KMS-11 (cell line): ENCODE measurements around the gene FAM186B.
A peak's percentile ranks its signal among the peaks of the same experiment; 100 is the strongest.

Experiments used
- H2AFZ ChIP-seq: fragments of 200-600 bp; sonication (generic); 2 replicates; pipeline ENCODE4 v1.6.1; 2016; ENCODE audit warnings: antibody characterized with exemption, mixed run types, low read depth
- H3K27ac ChIP-seq: fragments of 200-600 bp; sonication (generic); 2 replicates; pipeline ENCODE4 v1.6.1; 2016; ENCODE audit warnings: mild to moderate bottlenecking, mixed run types
- H3K27me3 ChIP-seq: fragments of 200-600 bp; sonication (generic); 2 replicates; pipeline ENCODE4 v1.6.1; 2017; ENCODE audit warnings: mild to moderate bottlenecking, low read depth, mixed run types, moderate library complexity; ENCODE audit not compliant: insufficient read depth
- H3K36me3 ChIP-seq: fragments of 200-600 bp; sonication (generic); 2 replicates; pipeline ENCODE4 v1.6.1; 2017; ENCODE audit warnings: mild to moderate bottlenecking, mixed run types; ENCODE audit not compliant: insufficient read depth
- H3K4me1 ChIP-seq: fragments of 200-600 bp; sonication (generic); 2 replicates; pipeline ENCODE4 v1.6.1; 2016; ENCODE audit warnings: mild to moderate bottlenecking, low read depth, mixed run types; ENCODE audit not compliant: poor library complexity, severe bottlenecking
- H3K4me2 ChIP-seq: fragments of 200-600 bp; sonication (generic); 2 replicates; pipeline ENCODE4 v1.7.0; 2016; ENCODE audit warnings: mild to moderate bottlenecking, mixed run types
- H3K4me3 ChIP-seq: fragments of 200-600 bp; sonication (generic); IDR thresholded peaks from 2 replicates; pipeline ENCODE4 v1.6.1; 2017; ENCODE audit warnings: low read depth, low read length, mixed read lengths; ENCODE audit not compliant: insufficient read depth
- H3K79me2 ChIP-seq: fragments of 200-600 bp; sonication (generic); 2 replicates; pipeline ENCODE4 v1.6.1; 2016; ENCODE audit warnings: low read depth, mixed run types; ENCODE audit not compliant: insufficient read depth
- H3K9ac ChIP-seq: fragments of 200-600 bp; sonication (generic); 2 replicates; pipeline ENCODE4 v1.6.1; 2016; ENCODE audit warnings: mild to moderate bottlenecking, mixed run types
- H4K20me1 ChIP-seq: fragments of 200-600 bp; sonication (generic); 2 replicates; pipeline ENCODE4 v1.6.1; 2016; ENCODE audit warnings: mild to moderate bottlenecking, mixed run types; ENCODE audit not compliant: insufficient read depth
- TF ChIP-seq, protein P1 (sequence below): fragments of 200-600 bp; sonication (generic); conservative IDR thresholded peaks from 2 replicates; pipeline ENCODE4 v1.6.1; 2017; ENCODE audit warnings: low read depth, mild to moderate bottlenecking, antibody characterized with exemption, low read length, moderate library complexity, mixed read lengths

FAM186B gene

GRCh38 chr12:49636574-49636973 lies 31.1 kb upstream of the FAM186B start:
- TF ChIP-seq, protein P1, sequence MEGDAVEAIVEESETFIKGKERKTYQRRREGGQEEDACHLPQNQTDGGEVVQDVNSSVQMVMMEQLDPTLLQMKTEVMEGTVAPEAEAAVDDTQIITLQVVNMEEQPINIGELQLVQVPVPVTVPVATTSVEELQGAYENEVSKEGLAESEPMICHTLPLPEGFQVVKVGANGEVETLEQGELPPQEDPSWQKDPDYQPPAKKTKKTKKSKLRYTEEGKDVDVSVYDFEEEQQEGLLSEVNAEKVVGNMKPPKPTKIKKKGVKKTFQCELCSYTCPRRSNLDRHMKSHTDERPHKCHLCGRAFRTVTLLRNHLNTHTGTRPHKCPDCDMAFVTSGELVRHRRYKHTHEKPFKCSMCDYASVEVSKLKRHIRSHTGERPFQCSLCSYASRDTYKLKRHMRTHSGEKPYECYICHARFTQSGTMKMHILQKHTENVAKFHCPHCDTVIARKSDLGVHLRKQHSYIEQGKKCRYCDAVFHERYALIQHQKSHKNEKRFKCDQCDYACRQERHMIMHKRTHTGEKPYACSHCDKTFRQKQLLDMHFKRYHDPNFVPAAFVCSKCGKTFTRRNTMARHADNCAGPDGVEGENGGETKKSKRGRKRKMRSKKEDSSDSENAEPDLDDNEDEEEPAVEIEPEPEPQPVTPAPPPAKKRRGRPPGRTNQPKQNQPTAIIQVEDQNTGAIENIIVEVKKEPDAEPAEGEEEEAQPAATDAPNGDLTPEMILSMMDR = no peak
- Histone ChIP-seq H4K20me1 (no peaks in the 10 kb centered on the region), H3K9ac (no peak overlapping the region), H3K4me3 (no peak overlapping the region), H3K79me2 (no peaks in the 10 kb centered on the region), H3K27me3 (no peaks in the 10 kb centered on the region), H3K4me1 (peaks cover 12% of the 10 kb centered on the region), H2AFZ (no peak overlapping the region), H3K4me2 (peak overlapping the region; percentile 19; the same call in 1 of the 2 replicates), H3K27ac (no peak overlapping the region), H3K36me3 (no peaks in the 10 kb centered on the region)

DNA sequence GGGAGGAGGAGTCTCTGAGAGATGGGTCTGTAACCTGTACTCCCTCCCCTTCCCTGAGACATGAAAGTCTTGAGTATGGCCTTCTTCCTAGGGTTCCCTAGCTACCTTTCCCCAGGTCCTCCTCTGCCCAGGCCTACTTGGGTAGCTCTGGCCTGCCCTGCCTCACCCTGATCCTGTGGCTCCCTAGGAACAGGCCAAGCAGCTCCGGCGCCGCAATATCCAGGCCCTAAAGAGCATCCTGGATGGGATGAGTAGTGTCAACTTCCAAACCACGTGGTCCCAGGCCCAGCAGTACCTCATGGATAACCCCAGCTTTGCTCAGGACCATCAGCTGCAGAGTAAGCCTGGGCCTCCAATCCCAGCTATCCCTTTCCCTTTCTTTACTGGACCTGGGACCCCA lies 30.2 kb upstream of the FAM186B start:
- no peaks in the 10 kb centered on the region for H4K20me1 ChIP-seq
- H3K4me1 ChIP-seq = peaks cover 12% of the 10 kb centered on the region
- no peaks in the 10 kb centered on the region for H3K79me2 ChIP-seq
- no peak overlapping the region for H2AFZ ChIP-seq
- H3K27me3 ChIP-seq = no peaks in the 10 kb centered on the region
- H3K36me3 ChIP-seq = no peaks in the 10 kb centered on the region
- no peak overlapping the region for H3K9ac ChIP-seq
- TF ChIP-seq, protein P1 = no peak
- no peak overlapping the region for H3K4me3 ChIP-seq
- H3K27ac ChIP-seq = no peak overlapping the region
- no peak overlapping the region for H3K4me2 ChIP-seq

GRCh38 chr12:49635036-49635435 lies 29.6 kb upstream of the FAM186B start:
- no peaks in the 10 kb centered on the region for H3K79me2 ChIP-seq
- H3K4me2 ChIP-seq = no peak overlapping the region
- no peak overlapping the region for H3K9ac ChIP-seq
- H3K36me3 ChIP-seq = no peaks in the 10 kb centered on the region
- no peaks in the 10 kb centered on the region for H3K27me3 ChIP-seq
- H2AFZ ChIP-seq = no peak overlapping the region
- H3K4me1 ChIP-seq = peaks cover 12% of the 10 kb centered on the region
- H3K27ac ChIP-seq = no peak overlapping the region
- H4K20me1 ChIP-seq = no peaks in the 10 kb centered on the region
- no peak overlapping the region for H3K4me3 ChIP-seq
- TF ChIP-seq, protein P1 = no peak

DNA sequence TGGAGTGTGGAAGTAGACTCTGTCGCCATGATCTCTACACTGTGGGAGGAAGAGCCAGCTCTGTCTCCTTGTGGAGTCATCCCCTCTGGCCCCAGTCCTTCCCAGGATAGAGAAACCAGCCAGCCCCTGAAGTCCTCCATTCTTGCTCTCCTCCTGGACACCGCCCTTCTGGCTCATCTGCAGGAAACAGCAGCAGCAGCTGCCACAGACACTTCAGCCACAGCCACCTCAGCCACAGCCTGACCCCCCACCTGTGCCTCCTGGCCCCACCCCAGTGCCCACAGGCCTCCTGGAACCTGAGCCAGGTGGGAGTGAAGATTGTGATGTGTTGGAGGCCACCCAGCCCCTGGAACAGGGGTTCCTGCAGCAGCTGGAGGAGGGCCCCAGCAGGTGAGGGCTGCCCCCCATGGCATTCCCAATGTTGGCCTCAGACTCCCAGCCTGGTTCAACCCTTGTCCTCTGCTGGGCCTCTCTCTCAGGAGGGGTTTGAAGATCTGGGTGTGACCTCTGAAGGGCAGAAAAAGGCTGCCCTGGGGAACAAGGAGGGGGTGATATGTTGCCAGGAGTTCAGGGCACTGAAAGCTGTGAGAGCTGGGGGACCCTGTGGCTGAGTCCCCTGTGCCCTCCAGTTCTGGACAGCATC lies 28.4 kb upstream of the FAM186B start:
- Histone ChIP-seq H3K4me3 (no peak overlapping the region), H3K36me3 (no peaks in the 10 kb centered on the region), H4K20me1 (no peaks in the 10 kb centered on the region), H3K27me3 (no peaks in the 10 kb centered on the region), H3K4me1 (peaks cover 12% of the 10 kb centered on the region), H2AFZ (no peak overlapping the region), H3K4me2 (no peak overlapping the region), H3K27ac (no peak overlapping the region), H3K79me2 (no peaks in the 10 kb centered on the region), H3K9ac (no peak overlapping the region)
- TF ChIP-seq, protein P1 = no peak
